ENCODE data around the gene SCOC.

DNA sequence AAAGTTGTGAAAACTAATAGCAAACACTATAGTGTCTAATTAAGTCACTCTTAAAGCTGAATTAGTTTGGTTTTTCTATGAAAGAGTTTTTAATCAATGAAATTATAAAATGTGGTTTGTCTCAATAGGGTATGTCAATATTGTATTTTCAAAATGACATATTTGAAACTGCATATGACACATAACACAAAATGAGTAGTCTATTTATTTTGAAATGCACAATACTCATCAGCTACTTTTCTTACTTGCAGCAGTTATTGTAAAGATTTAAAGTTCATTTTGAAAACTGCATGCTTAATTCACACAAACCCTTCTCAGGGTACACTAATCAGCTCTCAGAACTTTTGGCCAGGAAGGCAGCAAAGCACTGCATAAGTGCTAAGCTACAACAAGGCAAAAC lies 32.8 kb downstream of the SCOC start:
- TF ChIP-seq EP300 (IDR thresholded peaks at IDR 0.05) (no peak), POLR2AphosphoS5 (IDR thresholded peaks at IDR 0.05) (no peak), POLR2A (IDR thresholded peaks at IDR 0.05) (no peak)
